K562 (cell line): Measurements from ENCODE around the gene GALNT12. TPM values are rescaled to one million over a fixed set of nuclear protein-coding genes. Genes with fewer than 3 reads are reported as not detected.

Experiments used
- ATAC-seq: fragments of 200-7000 bp; cut with Tn5 transposase; 3 replicates; pipeline ENCODE4 v1.9.1; 2020; ENCODE audit warnings: moderate library complexity
- BruUV-seq: library from RNA; stranded (reverse); fragments of 400-500 nt; replicated peaks from 2 replicates; lab custom pipeline; 2021; lab: Mats Ljungman, UMichigan
- CTCF ChIA-PET: fragments of 300-600 bp; formaldehyde crosslinking; extraction: SDS; loops from one replicate; lab custom pipeline; 2021; ENCODE audit warnings: low intra/inter-chr PET ratio; lab: Yijun Ruan, JAX
- POLR2A ChIA-PET: fragments of 300-600, 350-650 bp; sonication (Branson Sonifier 250); formaldehyde crosslinking; extraction: SDS; loops from one replicate; lab custom pipeline; 2021; ENCODE audit warnings: antibody characterized with exemption, inconsistent platforms; lab: Yijun Ruan, JAX
- DNase-seq, 4 experiments: peaks; one replicate each; pipeline versions ENCODE4 v3.0.0 to v3.0.0-alpha.2; 2011 to 2018; ENCODE audit warnings: low spot score in 3 of 4, mixed read lengths in 3 of 4; ENCODE audit errors: extremely low read depth in 1 of 4
- FAIRE-seq: peaks from 2 replicates; lab custom pipeline; 2011; peaks lifted over from hg19 to GRCh38; lab: Jason Lieb, UNC
- H2AFZ ChIP-seq: 2 replicates; pipeline ENCODE4 v1.6.0; 2011; ENCODE audit warnings: low read depth, low read length, control low read depth, inconsistent platforms
- H3K27ac ChIP-seq: fragments of 200-600 bp; 3 replicates; pipeline ENCODE4 v1.8.0; 2011; ENCODE audit warnings: low read depth, mild to moderate bottlenecking, control low read depth, inconsistent platforms, low read length, moderate library complexity, mixed read lengths; ENCODE audit errors: extremely low read depth
- H3K27me3 ChIP-seq, 2 experiments: fragments of 300-600 bp in 1 of 2; 2 replicates in 1 of 2; 3 replicates in 1 of 2; pipeline versions ENCODE4 v1.6.0 to v1.8.0; 2011; ENCODE audit warnings: inconsistent platforms in 2 of 2, low read length in 2 of 2, mild to moderate bottlenecking in 1 of 2, mixed read lengths in 1 of 2, moderate library complexity in 1 of 2; ENCODE audit not compliant: control insufficient read depth in 2 of 2, insufficient read depth in 2 of 2
- H3K36me3 ChIP-seq: fragments of 300-600 bp; 3 replicates; pipeline ENCODE4 v1.8.0; 2011; ENCODE audit warnings: mild to moderate bottlenecking, low read length, inconsistent platforms; ENCODE audit not compliant: control insufficient read depth, insufficient read depth
- H3K4me1 ChIP-seq, 2 experiments: fragments of 200-600 bp in 1 of 2; replicated peaks in 1 of 2; 2 replicates in 1 of 2; 3 replicates in 1 of 2; pipeline versions ENCODE4 v1.5.1 to v1.8.0; 2011; ENCODE audit warnings: inconsistent platforms in 2 of 2, low read length in 2 of 2, mild to moderate bottlenecking in 1 of 2, mixed read lengths in 1 of 2, moderate library complexity in 1 of 2; ENCODE audit not compliant: control insufficient read depth in 2 of 2, insufficient read depth in 2 of 2
- H3K4me2 ChIP-seq: 2 replicates; pipeline ENCODE4 v1.6.1; 2011; ENCODE audit warnings: low read length, control low read depth, inconsistent platforms, mixed read lengths; ENCODE audit not compliant: insufficient read depth
- H3K4me3 ChIP-seq: fragments of 200-600 bp; sonication (generic), shearing (Covaris generic); 2 replicates; pipeline ENCODE4 v1.5.1; 2016; ENCODE audit warnings: control low read depth, inconsistent platforms
- H3K79me2 ChIP-seq: fragments of 200-600 bp; 3 replicates; pipeline ENCODE4 v1.8.0; 2011; ENCODE audit warnings: low read length, inconsistent platforms; ENCODE audit not compliant: control insufficient read depth, insufficient read depth
- H3K9ac ChIP-seq, 2 experiments: 2 replicates each; pipeline versions ENCODE4 v1.6.0 to v1.6.1; 2011; ENCODE audit warnings: low read depth in 2 of 2, low read length in 2 of 2, control low read depth in 1 of 2, inconsistent platforms in 1 of 2, mild to moderate bottlenecking in 1 of 2, mixed read lengths in 1 of 2; ENCODE audit not compliant: insufficient read depth in 1 of 2
- H3K9me1 ChIP-seq: one replicate; pipeline ENCODE4 v1.6.0; 2011; ENCODE audit warnings: inconsistent platforms, mild to moderate bottlenecking, low read length, moderate library complexity; ENCODE audit not compliant: control insufficient read depth, insufficient read depth
- H3K9me3 ChIP-seq: replicated peaks from 2 replicates; pipeline ENCODE4 v1.5.1; 2011; ENCODE audit warnings: low read depth, low read length, inconsistent platforms; ENCODE audit not compliant: control insufficient read depth, insufficient read depth
- H4K20me1 ChIP-seq: replicated peaks from 2 replicates; pipeline ENCODE4 v1.6.1; 2011; ENCODE audit warnings: low read length, inconsistent platforms, mixed read lengths; ENCODE audit not compliant: control insufficient read depth, insufficient read depth
- ADNP ChIP-seq: fragments of 200-800 bp; sonication (Bioruptor generic); IDR thresholded peaks from 2 replicates; pipeline ENCODE4 v1.6.1; 2016; ENCODE audit warnings: missing genetic modification characterization, missing compliant biosample characterization
- ARID3B ChIP-seq: fragments of 250-450 bp; sonication (Bioruptor Pico); IDR thresholded peaks from 2 replicates; pipeline ENCODE4 v1.4.0; 2020; ENCODE audit warnings: borderline replicate concordance
- ATF3 ChIP-seq, 2 experiments: fragments of 450-650 bp in 1 of 2; sonication (generic) in 1 of 2; formaldehyde crosslinking in 1 of 2; IDR thresholded peaks in 1 of 2; conservative IDR thresholded peaks in 1 of 2; 2 replicates each; pipeline versions ENCODE4 v1.6.1 to v1.8.1; 2016 to 2023; ENCODE audit warnings: mild to moderate bottlenecking in 2 of 2, moderate library complexity in 2 of 2, inconsistent platforms in 1 of 2, missing genetic modification reagents in 1 of 2
- BHLHE40 ChIP-seq: IDR thresholded peaks from 2 replicates; pipeline ENCODE4 v1.6.1; 2011; ENCODE audit warnings: low read length, improper control_type of control experiment
- BRF2 ChIP-seq: IDR thresholded peaks from 3 replicates; pipeline ENCODE4 v1.6.1; 2011; ENCODE audit warnings: borderline replicate concordance, mild to moderate bottlenecking; ENCODE audit not compliant: insufficient read length, insufficient read depth
- CREB3L1 ChIP-seq: fragments of 450-650 bp; IDR thresholded peaks from 2 replicates; pipeline ENCODE4 v1.6.1; 2014; ENCODE audit warnings: low read depth, mild to moderate bottlenecking, moderate library complexity, borderline replicate concordance
- ELF2 ChIP-seq: fragments of 250-450 bp; sonication (Bioruptor Pico); IDR thresholded peaks from 2 replicates; pipeline ENCODE4 v1.5.0; 2021; ENCODE audit warnings: mild to moderate bottlenecking
- GTF2A2 ChIP-seq: IDR thresholded peaks from 2 replicates; pipeline ENCODE4 v1.6.1; 2016; ENCODE audit warnings: mild to moderate bottlenecking, missing genetic modification characterization, missing compliant biosample characterization
- NBN ChIP-seq: fragments of 450-650 bp; IDR thresholded peaks from 2 replicates; pipeline ENCODE4 v1.6.1; 2016; ENCODE audit warnings: low read depth, mild to moderate bottlenecking
- NR0B1 ChIP-seq: fragments of 450-650 bp; IDR thresholded peaks from one replicate; pipeline ENCODE4 v1.6.1; 2018; ENCODE audit warnings: mild to moderate bottlenecking, moderate library complexity; ENCODE audit not compliant: partially characterized antibody
- TFE3 ChIP-seq: fragments of 450-650 bp; formaldehyde crosslinking; IDR thresholded peaks from 2 replicates; pipeline ENCODE4 v1.4.0; 2020; ENCODE audit warnings: mild to moderate bottlenecking, mixed read lengths
- ZNF197 ChIP-seq: fragments of 200-800 bp; sonication (Bioruptor generic); IDR thresholded peaks from 2 replicates; pipeline ENCODE4 v1.6.1; 2016; ENCODE audit warnings: low read depth, missing genetic modification characterization, missing compliant biosample characterization
- ZNF3 ChIP-seq: fragments of 250-450 bp; sonication (Bioruptor Pico); IDR thresholded peaks from 2 replicates; pipeline ENCODE4 v1.5.0; 2021; ENCODE audit warnings: mild to moderate bottlenecking, moderate library complexity
- WGBS: fragments of 100-300 bp; shearing (Covaris generic); methylation state at CpG from one replicate; pipeline ENCODE4 v1.1.6; 2016; ENCODE audit warnings: low coverage, mixed read lengths; ENCODE audit not compliant: insufficient coverage; ENCODE audit errors: missing lambda C conversion rate; 5-methylcytosine and 5-hydroxymethylcytosine counted together
- in situ Hi-C: fragments of 300-500 bp; cut with MboI; formaldehyde crosslinking; loops from 4 replicates; pipeline ENCODE4 v1.15.0; 2018; ENCODE audit warnings: inconsistent platforms, mixed read lengths
- intact Hi-C: fragments of 100-400 bp; cut with micrococcal nuclease; formaldehyde crosslinking; loops from 2 replicates; pipeline ENCODE4 v1.14.2; 2022
- polyA plus RNA-seq, 8 experiments: library from polyadenylated mRNA; depleted of rRNA in 4 of 8; stranded (reverse) in 5 of 8; unstranded in 3 of 8; fragments of >200 nt; fragmentation: Nextera tagmentation in 2 of 8; fragmentation: Illumina TruSeq in 1 of 8; extraction: Ambion mirVana in 2 of 8; extraction: Trizol in 1 of 8; gene quantifications; 2 replicates each; pipeline versions ENCODE4 v1.2.1 to v1.2.3, GENCODE V29; 2011 to 2014; ENCODE audit warnings: inconsistent platforms in 1 of 8, missing spikeins in 1 of 8
- total RNA-seq, 7 experiments: library from RNA; depleted of rRNA in 6 of 7; stranded (reverse); fragments of >200 nt in 6 of 7; fragmentation: Illumina TruSeq in 2 of 7; extraction: Trizol in 2 of 7; gene quantifications; 2 replicates each; pipeline versions ENCODE4 v1.2.1 to v1.2.3, GENCODE V29; 2011 to 2021; ENCODE audit warnings: low replicate concordance in 1 of 7

GALNT12 gene
- total and polyA plus RNA-seq, 9 of the 15 experiments (the other 6 are each of a cell fraction or from before 2014, with no cell fraction given): 29.7 to 82.9 (median 44.2) TPM

- no peak overlapping the region for H3K4me2 ChIP-seq
- no peak overlapping the region for H2AFZ ChIP-seq
- ATAC-seq: no peak
- H3K4me3 ChIP-seq: no peak overlapping the region
- FAIRE-seq: no peak
- no peak overlapping the region for H3K9ac ChIP-seq
- peaks cover 11% of the 10 kb centered on the region; the same call in 1 of the 2 replicates for H4K20me1 ChIP-seq
- intact Hi-C loops: loop anchor here (5.0 kb wide), 1 partner anchor 35 kb away; no protein-coding TSS in a partner anchor
- no peaks in the 10 kb centered on the region for H3K27me3 ChIP-seq
- in situ Hi-C loops: loop anchor here (25.0 kb wide), 1 partner anchor 885 kb away; the partner anchor contains the start of gene TRMO
- peaks cover 18% of the 10 kb centered on the region; the same call in 2 of the 3 replicates for H3K36me3 ChIP-seq
- no TSS peak for BruUV-seq
- no peak for DNase-seq
- H3K79me2 ChIP-seq: peaks cover 31% of the 10 kb centered on the region
- H3K4me1 ChIP-seq: peaks cover 17 to 21% of the 10 kb centered on the region in 2 experiments; a peak in 3 of 5 replicates
- no peak overlapping the region for H3K27ac ChIP-seq
- ChIA-PET POLR2A (interaction anchor here (2.1 kb wide), 1 partner anchor 11 kb away, joined by 5 read pairs; no protein-coding TSS in a partner anchor), CTCF (no interaction called here)
- H3K9me3 ChIP-seq: no peaks in the 10 kb centered on the region; the same call in 1 of the 2 replicates
- WGBS: 75% methylated on average over 4 of the region's 4 CpGs
- no peaks in the 10 kb centered on the region for H3K9me1 ChIP-seq
- TF ChIP-seq ZNF197: no peak
- no peak for TF ChIP-seq CREB3L1
- TF ChIP-seq BRF2: no peak
- TF ChIP-seq ZNF3 (CRISPR knock-in tag): no peak
- TF ChIP-seq ELF2 (CRISPR knock-in tag): no peak
- no peak for TF ChIP-seq ATF3 (IDR thresholded peaks at IDR 0.05)
- TF ChIP-seq ATF3 (CRISPR knock-in tag; conservative IDR thresholded peaks at IDR 0.05): no peak
- no peak for TF ChIP-seq TFE3 (CRISPR knock-in tag)
- no peak for TF ChIP-seq NBN
- no peak for TF ChIP-seq GTF2A2 (tag)
- no peak for TF ChIP-seq ADNP
- TF ChIP-seq BHLHE40: no peak
- no peak for TF ChIP-seq NR0B1
- no peak for TF ChIP-seq ARID3B (CRISPR knock-in tag)
These were observed 10.0 kb upstream of the GALNT12 start for GRCh38 chr9:98797491-98797890.
